ENCODE results near the gene ALG1. TPM values are rescaled to one million over a fixed set of nuclear protein-coding genes. Genes with fewer than 3 reads are reported as not detected.

ALG1 gene
- polyA plus RNA-seq, 1 donor from 2014 or later = 13.9 TPM

DNA sequence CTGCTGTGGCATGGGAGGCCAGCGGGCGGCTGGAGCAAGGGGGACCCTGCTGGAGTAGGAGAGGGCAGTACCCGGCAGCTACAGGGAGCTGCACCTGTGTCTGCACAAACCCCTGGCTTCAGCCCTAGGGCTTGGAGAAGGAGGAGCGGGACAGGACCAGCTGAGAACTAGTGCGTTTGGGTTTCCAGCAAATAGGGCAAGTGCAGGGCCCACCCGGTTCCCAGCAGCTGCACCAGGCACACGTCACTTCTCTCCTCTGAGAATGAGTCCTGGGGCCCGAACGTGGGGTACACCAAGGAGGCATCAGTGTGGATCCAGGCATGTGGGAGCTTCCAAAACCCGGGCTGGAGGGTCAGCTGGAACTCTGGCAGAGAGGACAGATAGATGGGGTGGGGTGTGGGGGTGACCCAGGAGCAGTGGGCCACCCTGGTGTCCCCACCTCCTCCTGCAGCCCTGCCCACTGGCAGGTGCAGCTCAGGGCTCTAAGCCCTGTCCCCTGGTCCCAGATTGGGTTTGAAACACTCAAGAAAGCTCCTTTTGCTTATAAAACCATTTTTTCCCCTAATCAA lies 11.5 kb upstream of the ALG1 start:
- no peaks in the 10 kb centered on the region for H4K20me1 ChIP-seq (ENCODE audit: insufficient read depth)
- no peak overlapping the region for H3K4me3 ChIP-seq (ENCODE audit: low read length)
- no peaks in the 10 kb centered on the region for H3K79me2 ChIP-seq (replicated peaks; ENCODE audit: insufficient read depth, low read length)
- no peak overlapping the region for H3K27ac ChIP-seq (ENCODE audit: low read length)
- H3K9me3 ChIP-seq (ENCODE audit: low read length) = no peaks in the 10 kb centered on the region
- no peak overlapping the region for H3K4me2 ChIP-seq (ENCODE audit: low read length)
- no peaks in the 10 kb centered on the region for H3K36me3 ChIP-seq (ENCODE audit: insufficient read depth, low read length)
- TF ChIP-seq EP300 (conservative IDR thresholded peaks at IDR 0.05; ENCODE audit: poor library complexity, severe bottlenecking) (no peak), EZH2 (IDR thresholded peaks at IDR 0.05; ENCODE audit: borderline replicate concordance, insufficient read depth, low read length, poor library complexity, severe bottlenecking) (no peak), TAF1 (IDR thresholded peaks at IDR 0.05; ENCODE audit: low read depth) (no peak), SMC3 (conservative IDR thresholded peaks at IDR 0.05; ENCODE audit: poor library complexity) (no peak), POLR2AphosphoS5 (IDR thresholded peaks at IDR 0.05) (no peak), REST (IDR thresholded peaks at IDR 0.05; ENCODE audit: borderline replicate concordance) (no peak), RAD21 (conservative IDR thresholded peaks at IDR 0.05) (no peak), MXI1 (conservative IDR thresholded peaks at IDR 0.05; ENCODE audit: poor library complexity, severe bottlenecking) (no peak)
- TF ChIP-seq, protein P1, sequence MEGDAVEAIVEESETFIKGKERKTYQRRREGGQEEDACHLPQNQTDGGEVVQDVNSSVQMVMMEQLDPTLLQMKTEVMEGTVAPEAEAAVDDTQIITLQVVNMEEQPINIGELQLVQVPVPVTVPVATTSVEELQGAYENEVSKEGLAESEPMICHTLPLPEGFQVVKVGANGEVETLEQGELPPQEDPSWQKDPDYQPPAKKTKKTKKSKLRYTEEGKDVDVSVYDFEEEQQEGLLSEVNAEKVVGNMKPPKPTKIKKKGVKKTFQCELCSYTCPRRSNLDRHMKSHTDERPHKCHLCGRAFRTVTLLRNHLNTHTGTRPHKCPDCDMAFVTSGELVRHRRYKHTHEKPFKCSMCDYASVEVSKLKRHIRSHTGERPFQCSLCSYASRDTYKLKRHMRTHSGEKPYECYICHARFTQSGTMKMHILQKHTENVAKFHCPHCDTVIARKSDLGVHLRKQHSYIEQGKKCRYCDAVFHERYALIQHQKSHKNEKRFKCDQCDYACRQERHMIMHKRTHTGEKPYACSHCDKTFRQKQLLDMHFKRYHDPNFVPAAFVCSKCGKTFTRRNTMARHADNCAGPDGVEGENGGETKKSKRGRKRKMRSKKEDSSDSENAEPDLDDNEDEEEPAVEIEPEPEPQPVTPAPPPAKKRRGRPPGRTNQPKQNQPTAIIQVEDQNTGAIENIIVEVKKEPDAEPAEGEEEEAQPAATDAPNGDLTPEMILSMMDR (IDR thresholded peaks at IDR 0.05; ENCODE audit: poor library complexity, severe bottlenecking) = no peak
- H2AFZ ChIP-seq (ENCODE audit: low read depth, low read length) = no peak overlapping the region
- no peak overlapping the region for H3K9ac ChIP-seq (ENCODE audit: low read length)
- H3K9me2 ChIP-seq (ENCODE audit: insufficient read depth, low read length) = no peaks in the 10 kb centered on the region
- H3K27me3 ChIP-seq (ENCODE audit: insufficient read depth, low read depth, low read length) = no peaks in the 10 kb centered on the region
- H3F3A ChIP-seq (ENCODE audit: insufficient read depth, low read length, poor library complexity, severe bottlenecking) = no peaks in the 10 kb centered on the region

- Histone ChIP-seq H3K9me3 (ENCODE audit: low read length) (no peaks in the 10 kb centered on the region), H3K79me2 (replicated peaks; ENCODE audit: insufficient read depth, low read length) (no peaks in the 10 kb centered on the region), H2AFZ (ENCODE audit: low read depth, low read length) (no peak overlapping the region), H3F3A (ENCODE audit: insufficient read depth, low read length, poor library complexity, severe bottlenecking) (no peaks in the 10 kb centered on the region), H3K9me2 (ENCODE audit: insufficient read depth, low read length) (no peaks in the 10 kb centered on the region), H3K36me3 (ENCODE audit: insufficient read depth, low read length) (no peaks in the 10 kb centered on the region), H3K4me2 (ENCODE audit: low read length) (no peak overlapping the region), H3K9ac (ENCODE audit: low read length) (no peak overlapping the region), H3K27me3 (ENCODE audit: insufficient read depth, low read depth, low read length) (no peaks in the 10 kb centered on the region), H4K20me1 (ENCODE audit: insufficient read depth) (no peaks in the 10 kb centered on the region), H3K4me3 (ENCODE audit: low read length) (no peak overlapping the region), H3K27ac (ENCODE audit: low read length) (no peak overlapping the region)
- TF ChIP-seq SMC3 (conservative IDR thresholded peaks at IDR 0.05; ENCODE audit: poor library complexity) = no peak
- no peak for TF ChIP-seq POLR2AphosphoS5 (IDR thresholded peaks at IDR 0.05)
- no peak for TF ChIP-seq MXI1 (conservative IDR thresholded peaks at IDR 0.05; ENCODE audit: poor library complexity, severe bottlenecking)
Observed at GRCh38 chr16:5062051-5062450, 9.6 kb upstream of the ALG1 start.

Data from neural cell (in vitro differentiated cells).